Lung (tissue), 12 donors: ENCODE data around the gene SLC35D1. TPM values are rescaled to one million over a fixed set of nuclear protein-coding genes. Genes with fewer than 3 reads are reported as not detected.

Experiments used
- ATAC-seq: fragments of 200-7000 bp; cut with Tn5 transposase; one replicate; pipeline ENCODE4 v1.9.1; 2020; ENCODE audit warnings: moderate number of reproducible peaks; ENCODE audit not compliant: insufficient read depth, low FRiP score
- DNase-seq, 3 donors: peaks; one replicate each; pipeline ENCODE4 v3.0.0-alpha.2; 2013 to 2017
- H3K27ac ChIP-seq, 2 donors: one replicate each; pipeline ENCODE4 v1.5.1; 2013; ENCODE audit warnings: mild to moderate bottlenecking in 2 of 2, moderate library complexity in 2 of 2, control low read depth in 1 of 2, inconsistent platforms in 1 of 2, low read depth in 1 of 2, low read length in 1 of 2
- H3K27me3 ChIP-seq, 3 donors: one replicate each; pipeline ENCODE4 v1.5.1; 2013; ENCODE audit warnings: low read length in 2 of 3; ENCODE audit not compliant: control insufficient read depth in 3 of 3, insufficient read depth in 3 of 3
- H3K36me3 ChIP-seq, 4 donors: one replicate each; pipeline ENCODE4 v1.5.1; 2013; ENCODE audit warnings: low read length in 4 of 4, mild to moderate bottlenecking in 1 of 4, moderate library complexity in 1 of 4; ENCODE audit not compliant: control insufficient read depth in 4 of 4, insufficient read depth in 4 of 4
- H3K4me1 ChIP-seq, 5 donors: one replicate each; pipeline ENCODE4 v1.5.1; 2013; ENCODE audit warnings: low read length in 5 of 5, mild to moderate bottlenecking in 2 of 5, moderate library complexity in 1 of 5; ENCODE audit not compliant: control insufficient read depth in 5 of 5, insufficient read depth in 5 of 5
- H3K4me3 ChIP-seq: one replicate; pipeline ENCODE4 v1.5.1; 2013; ENCODE audit warnings: mild to moderate bottlenecking, control low read depth, moderate library complexity
- H3K9ac ChIP-seq, 2 donors: one replicate each; pipeline ENCODE4 v1.5.1; 2013; ENCODE audit warnings: low read length in 2 of 2, control low read depth in 1 of 2; ENCODE audit not compliant: insufficient read depth in 1 of 2
- H3K9me3 ChIP-seq, 4 donors: one replicate each; pipeline ENCODE4 v1.5.1; 2013; ENCODE audit warnings: low read length in 3 of 4, mild to moderate bottlenecking in 1 of 4, moderate library complexity in 1 of 4; ENCODE audit not compliant: control insufficient read depth in 4 of 4, insufficient read depth in 3 of 4
- CTCF ChIP-seq: IDR thresholded peaks from 2 replicates; pipeline ENCODE4 v1.5.1; 2012; ENCODE audit warnings: mild to moderate bottlenecking; ENCODE audit errors: control extremely low read depth, extremely low read depth
- WGBS, 2 donors: extraction: QIAGEN DNeasy Blood & Tissue Kit; methylation state at CpG; one replicate each; pipeline ENCODE4 v1.1.7; 2013; 5-methylcytosine and 5-hydroxymethylcytosine counted together
- polyA plus RNA-seq, 2 donors: library from polyadenylated mRNA; stranded (reverse); fragments of 200-250 nt; gene quantifications; one replicate each; pipeline ENCODE4 v1.2.1, GENCODE V29; 2013
- total RNA-seq, 2 donors: library from RNA; depleted of rRNA in 1 of 2; stranded (reverse); fragments of >200 nt in 1 of 2; gene quantifications; one replicate each; pipeline ENCODE4 v1.2.1, GENCODE V29; 2014 to 2021
- donor health status: control.
- donor health status: control.
- donor health status: Bipolar disorder and iron deficiency.
- donor health status: healthy.
- donor health status: DM: yes; HTN: yes; CAD: no.

SLC35D1 gene
- total and polyA plus RNA-seq, 4 donors: 1.5 to 13.2 (median 5.7) TPM

DNA sequence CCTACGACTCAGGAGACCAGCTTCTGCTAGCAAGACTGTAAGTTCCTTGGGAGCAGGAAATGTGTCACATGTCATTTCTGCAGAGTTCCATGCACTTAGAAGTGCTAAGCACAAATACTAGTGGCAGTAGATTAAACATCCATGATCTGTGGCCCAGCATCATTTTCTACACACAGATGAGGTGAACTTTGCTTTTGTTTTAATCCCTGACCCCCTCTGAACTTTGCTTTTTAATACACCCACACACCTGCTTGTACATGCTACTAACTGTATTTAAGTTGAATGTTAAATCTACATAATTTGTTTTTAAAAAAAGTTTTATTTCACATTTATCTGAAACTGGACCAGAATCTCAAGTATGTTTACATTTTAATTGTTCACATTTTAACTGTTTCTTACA, 24.5 kb downstream of the SLC35D1 start:
- H3K4me1 ChIP-seq: peaks cover 0 to 9% (median 0%) of the 10 kb centered on the region in 5 donors
- no peaks in the 10 kb centered on the region for H3K27me3 ChIP-seq
- no peaks in the 10 kb centered on the region for H3K9me3 ChIP-seq
- H3K27ac ChIP-seq: no peak overlapping the region
- no peak overlapping the region for H3K4me3 ChIP-seq
- no peak for TF ChIP-seq CTCF
- H3K36me3 ChIP-seq: peaks cover 0 to 13% (median 6%) of the 10 kb centered on the region in 4 donors
- ATAC-seq (no peak), DNase-seq (no peak)
- no peak overlapping the region for H3K9ac ChIP-seq
- 84% methylated on average over 1 of the region's 1 CpG for WGBS, 2 donors

- Histone ChIP-seq H3K27ac (no peak overlapping the region), H3K4me1 (peaks cover 0 to 27% (median 0%) of the 10 kb centered on the region in 5 donors), H3K4me3 (no peak overlapping the region), H3K9me3 (no peaks in the 10 kb centered on the region), H3K27me3 (no peaks in the 10 kb centered on the region), H3K9ac (no peak overlapping the region), H3K36me3 (peaks cover 2 to 19% (median 12%) of the 10 kb centered on the region in 4 donors)
- DNase-seq (no peak), ATAC-seq (no peak)
- no peak for TF ChIP-seq CTCF
- WGBS, 2 donors: 33 to 44% methylated on average over 2 of the region's 2 CpGs
Measured at GRCh38 chr1:67020765-67021164, 33.2 kb downstream of the SLC35D1 start.

DNA sequence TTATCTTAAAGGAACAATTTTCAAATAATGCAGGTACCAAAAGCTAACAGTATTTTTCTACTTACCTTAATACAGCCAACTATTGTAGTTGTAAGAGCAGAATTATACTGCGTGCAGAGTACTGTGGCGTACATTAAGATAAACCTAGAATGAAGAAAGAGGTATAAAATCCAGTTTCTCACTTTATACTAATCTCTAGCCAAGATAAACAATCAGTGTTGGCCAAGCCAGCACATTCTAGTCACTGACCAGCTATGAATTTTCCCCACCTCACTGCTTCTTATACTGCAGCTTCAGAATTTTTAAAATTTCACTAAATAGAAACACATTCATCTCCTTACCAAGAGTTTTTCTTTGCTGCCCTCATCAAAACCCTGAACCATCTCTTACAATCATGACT, 33.6 kb downstream of the SLC35D1 start:
- peak overlapping the region in 1 of 2 donors; percentile 4 for H3K27ac ChIP-seq

More for the DNA sequence above, 33.6 kb downstream of the SLC35D1 start:
- Histone ChIP-seq H3K9me3 (no peaks in the 10 kb centered on the region), H3K9ac (no peak overlapping the region), H3K4me1 (peaks cover 0 to 27% (median 0%) of the 10 kb centered on the region in 5 donors), H3K36me3 (peaks cover 2 to 19% (median 12%) of the 10 kb centered on the region in 4 donors), H3K4me3 (no peak overlapping the region), H3K27me3 (no peaks in the 10 kb centered on the region)
- no peak for TF ChIP-seq CTCF
- no peak for ATAC-seq
- WGBS, 2 donors: 76 to 87% methylated on average over 2 of the region's 2 CpGs
- peak in 1 of 3 donors; percentile 11 for DNase-seq
